Skeletal muscle tissue (tissue), 4 donors: Measurements from ENCODE around the gene ARHGEF5. TPM values are rescaled to one million over a fixed set of nuclear protein-coding genes. Genes with fewer than 3 reads are reported as not detected.

ENCODE experiments used
- H3K27ac ChIP-seq: one replicate; pipeline ENCODE4 v1.7.0; 2013; ENCODE audit warnings: mild to moderate bottlenecking, low read depth, low read length, inconsistent platforms
- H3K27me3 ChIP-seq, 3 donors: one replicate each; pipeline ENCODE4 v1.7.0; 2013; ENCODE audit warnings: low read length in 3 of 3; ENCODE audit not compliant: control insufficient read depth in 3 of 3, insufficient read depth in 3 of 3
- H3K36me3 ChIP-seq, 3 donors: one replicate each; pipeline ENCODE4 v1.7.0; 2013; ENCODE audit warnings: low read length in 3 of 3; ENCODE audit not compliant: control insufficient read depth in 3 of 3, insufficient read depth in 3 of 3
- H3K4me1 ChIP-seq, 3 donors: one replicate each; pipeline ENCODE4 v1.7.0; 2013; ENCODE audit warnings: low read length in 3 of 3, mild to moderate bottlenecking in 3 of 3; ENCODE audit not compliant: control insufficient read depth in 3 of 3, insufficient read depth in 3 of 3
- H3K4me3 ChIP-seq, 3 donors: one replicate each; pipeline ENCODE4 v1.7.0; 2013; ENCODE audit warnings: low read length in 3 of 3
- H3K9ac ChIP-seq, 3 donors: one replicate each; pipeline ENCODE4 v1.7.0; 2013; ENCODE audit warnings: low read length in 3 of 3, mild to moderate bottlenecking in 3 of 3, moderate library complexity in 2 of 3, low read depth in 1 of 3
- H3K9me3 ChIP-seq, 3 donors: one replicate each; pipeline ENCODE4 v1.7.0; 2013; ENCODE audit warnings: low read length in 3 of 3; ENCODE audit not compliant: control insufficient read depth in 3 of 3
- total RNA-seq: library from RNA; depleted of rRNA; stranded (reverse); fragments of >200 nt; gene quantifications from one replicate; pipeline ENCODE4 v1.2.3, GENCODE V29; 2014
- donor health status: Osteomylitis.

ARHGEF5 gene
- total RNA-seq, 1 donor from 2014 or later, result 0.52 TPM

GRCh38 chr7:144379776-144380384, 24.7 kb downstream of the ARHGEF5 start:
- Histone ChIP-seq H3K9ac (no peak overlapping the region), H3K9me3 (no peaks in the 10 kb centered on the region), H3K4me1 (no peaks in the 10 kb centered on the region), H3K27me3 (no peaks in the 10 kb centered on the region), H3K4me3 (no peak overlapping the region), H3K36me3 (peaks cover 0 to 11% (median 0%) of the 10 kb centered on the region in 3 donors), H3K27ac (no peak overlapping the region)

GRCh38 chr7:144384071-144384470, 28.9 kb downstream of the ARHGEF5 start:
- no peak overlapping the region for H3K9ac ChIP-seq
- H3K27ac ChIP-seq, result no peak overlapping the region
- H3K36me3 ChIP-seq, result peaks cover 0 to 5% (median 0%) of the 10 kb centered on the region in 3 donors
- H3K27me3 ChIP-seq, result no peaks in the 10 kb centered on the region
- H3K4me3 ChIP-seq, result no peak overlapping the region
- H3K4me1 ChIP-seq, result no peaks in the 10 kb centered on the region
- H3K9me3 ChIP-seq, result no peaks in the 10 kb centered on the region

- no peaks in the 10 kb centered on the region for H3K9me3 ChIP-seq
- H3K4me3 ChIP-seq, result no peak overlapping the region
- H3K4me1 ChIP-seq, result no peaks in the 10 kb centered on the region
- H3K27ac ChIP-seq, result no peak overlapping the region
- H3K36me3 ChIP-seq, result peaks cover 0 to 4% (median 0%) of the 10 kb centered on the region in 3 donors
- H3K27me3 ChIP-seq, result no peaks in the 10 kb centered on the region
- H3K9ac ChIP-seq, result no peak overlapping the region
Observed at GRCh38 chr7:144384555-144385245, 29.5 kb downstream of the ARHGEF5 start.

GRCh38 chr7:144386741-144387140, 31.5 kb downstream of the ARHGEF5 start:
- H3K27ac ChIP-seq, result no peak overlapping the region
- H3K4me3 ChIP-seq, result no peak overlapping the region
- H3K36me3 ChIP-seq, result no peaks in the 10 kb centered on the region
- H3K9me3 ChIP-seq, result no peaks in the 10 kb centered on the region
- H3K4me1 ChIP-seq, result no peaks in the 10 kb centered on the region
- H3K9ac ChIP-seq, result no peak overlapping the region
- no peaks in the 10 kb centered on the region for H3K27me3 ChIP-seq

GRCh38 chr7:144388950-144389349, 33.7 kb downstream of the ARHGEF5 start:
- no peak overlapping the region for H3K4me3 ChIP-seq
- no peaks in the 10 kb centered on the region for H3K4me1 ChIP-seq
- H3K36me3 ChIP-seq, result no peaks in the 10 kb centered on the region
- H3K9me3 ChIP-seq, result no peaks in the 10 kb centered on the region
- no peak overlapping the region for H3K9ac ChIP-seq
- H3K27me3 ChIP-seq, result no peaks in the 10 kb centered on the region
- H3K27ac ChIP-seq, result no peak overlapping the region

- H3K9me3 ChIP-seq, result no peaks in the 10 kb centered on the region
- H3K36me3 ChIP-seq, result no peaks in the 10 kb centered on the region
- H3K4me1 ChIP-seq, result no peaks in the 10 kb centered on the region
- no peak overlapping the region for H3K27ac ChIP-seq
- H3K9ac ChIP-seq, result peak overlapping the region in 1 of 3 donors; percentile 1
- H3K4me3 ChIP-seq, result no peak overlapping the region
- H3K27me3 ChIP-seq, result no peaks in the 10 kb centered on the region
Observed at GRCh38 chr7:144390481-144390880, 35.3 kb downstream of the ARHGEF5 start.

GRCh38 chr7:144391014-144391413, 35.8 kb downstream of the ARHGEF5 start:
- H3K36me3 ChIP-seq, result no peaks in the 10 kb centered on the region
- no peaks in the 10 kb centered on the region for H3K27me3 ChIP-seq
- no peak overlapping the region for H3K9ac ChIP-seq
- no peak overlapping the region for H3K27ac ChIP-seq
- H3K4me3 ChIP-seq, result no peak overlapping the region
- H3K9me3 ChIP-seq, result no peaks in the 10 kb centered on the region
- H3K4me1 ChIP-seq, result no peaks in the 10 kb centered on the region

GRCh38 chr7:144391823-144392255, 36.6 kb downstream of the ARHGEF5 start:
- no peaks in the 10 kb centered on the region for H3K27me3 ChIP-seq
- no peaks in the 10 kb centered on the region for H3K4me1 ChIP-seq
- no peaks in the 10 kb centered on the region for H3K36me3 ChIP-seq
- H3K27ac ChIP-seq, result no peak overlapping the region
- H3K9ac ChIP-seq, result peak overlapping the region in 1 of 3 donors; percentile 40
- H3K4me3 ChIP-seq, result peak overlapping the region in 2 of 3 donors; percentile 16 to 55
- no peaks in the 10 kb centered on the region for H3K9me3 ChIP-seq

- no peaks in the 10 kb centered on the region for H3K4me1 ChIP-seq
- H3K27ac ChIP-seq, result no peak overlapping the region
- no peak overlapping the region for H3K9ac ChIP-seq
- no peaks in the 10 kb centered on the region for H3K36me3 ChIP-seq
- no peak overlapping the region for H3K4me3 ChIP-seq
- H3K9me3 ChIP-seq, result no peaks in the 10 kb centered on the region
- peaks cover 0 to 2% (median 0%) of the 10 kb centered on the region in 3 donors for H3K27me3 ChIP-seq
Observed at GRCh38 chr7:144397086-144397485, 41.9 kb downstream of the ARHGEF5 start.

GRCh38 chr7:144398291-144398690, 43.1 kb downstream of the ARHGEF5 start:
- H3K27me3 ChIP-seq, result peaks cover 0 to 2% (median 0%) of the 10 kb centered on the region in 3 donors
- no peak overlapping the region for H3K27ac ChIP-seq
- no peak overlapping the region for H3K4me3 ChIP-seq
- H3K36me3 ChIP-seq, result no peaks in the 10 kb centered on the region
- no peaks in the 10 kb centered on the region for H3K4me1 ChIP-seq
- no peak overlapping the region for H3K9ac ChIP-seq
- no peaks in the 10 kb centered on the region for H3K9me3 ChIP-seq
